ENCODE results near the gene NETO2. TPM values are rescaled to one million over a fixed set of nuclear protein-coding genes. Genes with fewer than 3 reads are reported as not detected.

The NETO2 gene
- polyA plus RNA-seq, 1 donor from 2014 or later, result 101 TPM

DNA sequence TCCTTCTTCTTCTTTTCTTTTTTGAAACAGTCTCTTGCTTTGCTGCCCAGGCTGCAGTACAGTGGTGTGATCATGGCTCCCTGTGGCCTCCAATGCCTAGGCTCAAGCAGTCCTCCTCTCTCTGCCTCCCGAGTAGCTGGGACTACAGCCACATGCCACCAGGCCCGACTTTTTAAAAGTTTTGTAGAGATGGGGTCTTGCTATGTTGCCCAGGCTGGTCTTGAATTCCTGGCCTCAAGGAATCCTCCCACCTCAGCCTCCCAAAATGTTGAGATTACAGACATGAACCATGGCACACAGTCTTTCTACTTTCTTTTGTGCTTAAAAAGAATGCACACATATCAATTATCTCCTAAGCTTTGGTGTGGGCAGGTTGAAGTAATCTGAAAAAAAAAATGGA lies 109.3 kb downstream of the NETO2 start:
- H2AFZ ChIP-seq (ENCODE audit: low read depth, low read length), result no peak overlapping the region
- no peaks in the 10 kb centered on the region for H4K20me1 ChIP-seq (ENCODE audit: insufficient read depth)
- no peaks in the 10 kb centered on the region for H3K36me3 ChIP-seq (ENCODE audit: insufficient read depth, low read length)
- H3K27me3 ChIP-seq (ENCODE audit: insufficient read depth, low read depth, low read length), result no peaks in the 10 kb centered on the region
- no peak overlapping the region for H3K9ac ChIP-seq (ENCODE audit: low read length)
- no peaks in the 10 kb centered on the region for H3K79me2 ChIP-seq (replicated peaks; ENCODE audit: insufficient read depth, low read length)
- TF ChIP-seq, protein P1, sequence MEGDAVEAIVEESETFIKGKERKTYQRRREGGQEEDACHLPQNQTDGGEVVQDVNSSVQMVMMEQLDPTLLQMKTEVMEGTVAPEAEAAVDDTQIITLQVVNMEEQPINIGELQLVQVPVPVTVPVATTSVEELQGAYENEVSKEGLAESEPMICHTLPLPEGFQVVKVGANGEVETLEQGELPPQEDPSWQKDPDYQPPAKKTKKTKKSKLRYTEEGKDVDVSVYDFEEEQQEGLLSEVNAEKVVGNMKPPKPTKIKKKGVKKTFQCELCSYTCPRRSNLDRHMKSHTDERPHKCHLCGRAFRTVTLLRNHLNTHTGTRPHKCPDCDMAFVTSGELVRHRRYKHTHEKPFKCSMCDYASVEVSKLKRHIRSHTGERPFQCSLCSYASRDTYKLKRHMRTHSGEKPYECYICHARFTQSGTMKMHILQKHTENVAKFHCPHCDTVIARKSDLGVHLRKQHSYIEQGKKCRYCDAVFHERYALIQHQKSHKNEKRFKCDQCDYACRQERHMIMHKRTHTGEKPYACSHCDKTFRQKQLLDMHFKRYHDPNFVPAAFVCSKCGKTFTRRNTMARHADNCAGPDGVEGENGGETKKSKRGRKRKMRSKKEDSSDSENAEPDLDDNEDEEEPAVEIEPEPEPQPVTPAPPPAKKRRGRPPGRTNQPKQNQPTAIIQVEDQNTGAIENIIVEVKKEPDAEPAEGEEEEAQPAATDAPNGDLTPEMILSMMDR (IDR thresholded peaks at IDR 0.05; ENCODE audit: poor library complexity, severe bottlenecking), result no peak
- TF ChIP-seq POLR2AphosphoS5 (IDR thresholded peaks at IDR 0.05), result no peak
- no peak for TF ChIP-seq SMC3 (conservative IDR thresholded peaks at IDR 0.05; ENCODE audit: poor library complexity)
- TF ChIP-seq, protein P2, sequence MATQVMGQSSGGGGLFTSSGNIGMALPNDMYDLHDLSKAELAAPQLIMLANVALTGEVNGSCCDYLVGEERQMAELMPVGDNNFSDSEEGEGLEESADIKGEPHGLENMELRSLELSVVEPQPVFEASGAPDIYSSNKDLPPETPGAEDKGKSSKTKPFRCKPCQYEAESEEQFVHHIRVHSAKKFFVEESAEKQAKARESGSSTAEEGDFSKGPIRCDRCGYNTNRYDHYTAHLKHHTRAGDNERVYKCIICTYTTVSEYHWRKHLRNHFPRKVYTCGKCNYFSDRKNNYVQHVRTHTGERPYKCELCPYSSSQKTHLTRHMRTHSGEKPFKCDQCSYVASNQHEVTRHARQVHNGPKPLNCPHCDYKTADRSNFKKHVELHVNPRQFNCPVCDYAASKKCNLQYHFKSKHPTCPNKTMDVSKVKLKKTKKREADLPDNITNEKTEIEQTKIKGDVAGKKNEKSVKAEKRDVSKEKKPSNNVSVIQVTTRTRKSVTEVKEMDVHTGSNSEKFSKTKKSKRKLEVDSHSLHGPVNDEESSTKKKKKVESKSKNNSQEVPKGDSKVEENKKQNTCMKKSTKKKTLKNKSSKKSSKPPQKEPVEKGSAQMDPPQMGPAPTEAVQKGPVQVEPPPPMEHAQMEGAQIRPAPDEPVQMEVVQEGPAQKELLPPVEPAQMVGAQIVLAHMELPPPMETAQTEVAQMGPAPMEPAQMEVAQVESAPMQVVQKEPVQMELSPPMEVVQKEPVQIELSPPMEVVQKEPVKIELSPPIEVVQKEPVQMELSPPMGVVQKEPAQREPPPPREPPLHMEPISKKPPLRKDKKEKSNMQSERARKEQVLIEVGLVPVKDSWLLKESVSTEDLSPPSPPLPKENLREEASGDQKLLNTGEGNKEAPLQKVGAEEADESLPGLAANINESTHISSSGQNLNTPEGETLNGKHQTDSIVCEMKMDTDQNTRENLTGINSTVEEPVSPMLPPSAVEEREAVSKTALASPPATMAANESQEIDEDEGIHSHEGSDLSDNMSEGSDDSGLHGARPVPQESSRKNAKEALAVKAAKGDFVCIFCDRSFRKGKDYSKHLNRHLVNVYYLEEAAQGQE (IDR thresholded peaks at IDR 0.05; ENCODE audit: borderline replicate concordance), result no peak
- no peak for TF ChIP-seq TAF1 (IDR thresholded peaks at IDR 0.05; ENCODE audit: low read depth)
- no peak for TF ChIP-seq RAD21 (conservative IDR thresholded peaks at IDR 0.05)
- no peak for TF ChIP-seq EZH2 (IDR thresholded peaks at IDR 0.05; ENCODE audit: borderline replicate concordance, insufficient read depth, low read length, poor library complexity, severe bottlenecking)
- TF ChIP-seq MXI1 (conservative IDR thresholded peaks at IDR 0.05; ENCODE audit: poor library complexity, severe bottlenecking), result no peak
- no peak for TF ChIP-seq EP300 (conservative IDR thresholded peaks at IDR 0.05; ENCODE audit: poor library complexity, severe bottlenecking)
- no peak overlapping the region for H3K4me2 ChIP-seq (ENCODE audit: low read length)
- no peak overlapping the region for H3K4me3 ChIP-seq (ENCODE audit: low read length)
- H3K9me2 ChIP-seq (ENCODE audit: insufficient read depth, low read length), result no peaks in the 10 kb centered on the region
- no peaks in the 10 kb centered on the region for H3F3A ChIP-seq (ENCODE audit: insufficient read depth, low read length, poor library complexity, severe bottlenecking)
- H3K9me3 ChIP-seq (ENCODE audit: low read length), result no peaks in the 10 kb centered on the region
- no peak overlapping the region for H3K27ac ChIP-seq (ENCODE audit: low read length)

DNA sequence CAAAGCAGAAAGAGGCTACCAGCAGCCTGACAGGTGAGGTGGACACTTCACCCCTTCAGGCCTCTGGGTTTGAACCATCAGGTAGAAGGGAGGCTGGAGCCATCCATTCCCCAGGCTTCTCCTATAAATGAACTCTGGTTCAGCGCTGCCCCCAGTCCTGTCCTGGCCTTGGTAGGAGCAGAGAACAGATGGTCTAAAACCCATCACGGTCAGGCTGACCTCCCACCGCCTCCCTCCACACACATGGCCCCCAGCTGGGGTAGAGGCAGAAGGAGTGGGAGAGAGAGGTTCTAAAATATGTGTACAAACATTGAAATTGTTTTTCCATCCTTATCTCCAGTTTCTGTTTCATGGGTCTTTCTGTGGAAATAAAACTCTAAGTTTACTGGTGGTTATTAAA lies 110.6 kb downstream of the NETO2 start:
- Histone ChIP-seq H4K20me1 (ENCODE audit: insufficient read depth) (no peaks in the 10 kb centered on the region), H3K4me2 (ENCODE audit: low read length) (no peak overlapping the region), H2AFZ (ENCODE audit: low read depth, low read length) (no peak overlapping the region), H3K9me3 (ENCODE audit: low read length) (no peaks in the 10 kb centered on the region), H3K27me3 (ENCODE audit: insufficient read depth, low read depth, low read length) (no peaks in the 10 kb centered on the region), H3K9ac (ENCODE audit: low read length) (no peak overlapping the region), H3F3A (ENCODE audit: insufficient read depth, low read length, poor library complexity, severe bottlenecking) (no peaks in the 10 kb centered on the region), H3K27ac (ENCODE audit: low read length) (no peak overlapping the region), H3K9me2 (ENCODE audit: insufficient read depth, low read length) (no peaks in the 10 kb centered on the region), H3K36me3 (ENCODE audit: insufficient read depth, low read length) (no peaks in the 10 kb centered on the region), H3K4me3 (ENCODE audit: low read length) (no peak overlapping the region), H3K79me2 (replicated peaks; ENCODE audit: insufficient read depth, low read length) (no peaks in the 10 kb centered on the region)
- TF ChIP-seq MXI1 (conservative IDR thresholded peaks at IDR 0.05; ENCODE audit: poor library complexity, severe bottlenecking), result no peak
- TF ChIP-seq TAF1 (IDR thresholded peaks at IDR 0.05; ENCODE audit: low read depth), result no peak
- TF ChIP-seq SMC3 (conservative IDR thresholded peaks at IDR 0.05; ENCODE audit: poor library complexity), result no peak
- no peak for TF ChIP-seq EP300 (conservative IDR thresholded peaks at IDR 0.05; ENCODE audit: poor library complexity, severe bottlenecking)
- no peak for TF ChIP-seq RAD21 (conservative IDR thresholded peaks at IDR 0.05)
- TF ChIP-seq POLR2AphosphoS5 (IDR thresholded peaks at IDR 0.05), result no peak
- TF ChIP-seq, protein P2 (IDR thresholded peaks at IDR 0.05; ENCODE audit: borderline replicate concordance), result no peak
- no peak for TF ChIP-seq EZH2 (IDR thresholded peaks at IDR 0.05; ENCODE audit: borderline replicate concordance, insufficient read depth, low read length, poor library complexity, severe bottlenecking)
- TF ChIP-seq, protein P1 (IDR thresholded peaks at IDR 0.05; ENCODE audit: poor library complexity, severe bottlenecking), result no peak

Data from neural cell (in vitro differentiated cells).